Amniotic stem cell (primary cell): ENCODE data around the gene DPP4.

Source experiments
- DNase-seq: peaks from one replicate; lab custom pipeline; 2025; lab: John Stamatoyannopoulos, UW

The DPP4 gene

GRCh38 chr2:162017233-162017632 is 56.8 kb downstream of the DPP4 start:
- DNase-seq = no peak

DNA sequence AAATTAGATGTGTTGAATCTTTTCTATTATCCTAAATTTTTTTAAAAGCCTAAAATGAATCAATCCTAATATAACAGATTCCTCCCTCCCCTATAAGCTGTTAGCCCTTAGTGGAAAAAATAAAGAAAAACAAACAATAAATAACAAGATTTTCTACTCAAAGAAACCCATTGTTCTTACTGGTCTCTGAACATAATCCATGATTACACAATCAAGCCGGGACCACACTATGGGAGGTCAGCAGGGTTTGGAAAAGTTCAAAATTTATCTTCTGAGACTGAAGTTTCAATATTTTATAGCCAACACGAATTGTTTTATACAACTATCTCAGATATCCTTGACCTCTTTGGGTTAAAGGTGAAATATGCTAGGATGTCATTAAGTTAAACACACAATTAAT is 57.9 kb downstream of the DPP4 start:
- DNase-seq = no peak

GRCh38 chr2:162014751-162015150 is 59.3 kb downstream of the DPP4 start:
- DNase-seq = no peak

GRCh38 chr2:162013514-162014475 is 60.2 kb downstream of the DPP4 start:
- DNase-seq = no peak

DNA sequence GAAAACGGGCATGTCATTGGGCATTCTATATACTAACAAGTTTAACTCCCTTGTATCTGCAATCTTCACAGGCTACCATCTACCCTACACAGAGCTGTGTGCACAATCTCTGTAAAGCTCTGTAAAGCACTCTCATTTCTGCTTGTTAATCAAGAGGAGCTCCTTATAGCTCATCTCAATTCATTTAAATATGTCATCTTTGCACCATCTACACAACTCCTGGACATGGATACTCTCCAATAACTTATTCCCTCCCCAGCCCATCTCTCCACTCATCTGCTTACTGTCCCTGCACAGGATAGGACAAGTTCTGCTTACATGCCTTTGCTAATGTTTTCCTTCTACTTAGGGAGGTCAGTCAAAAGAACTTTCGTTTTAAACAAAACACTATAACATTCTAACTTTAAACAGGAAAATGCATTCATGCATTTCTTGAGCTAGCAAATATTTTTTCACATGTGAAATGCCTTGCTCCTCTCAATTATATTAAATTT is 61.4 kb downstream of the DPP4 start:
- DNase-seq = no peak

DNA sequence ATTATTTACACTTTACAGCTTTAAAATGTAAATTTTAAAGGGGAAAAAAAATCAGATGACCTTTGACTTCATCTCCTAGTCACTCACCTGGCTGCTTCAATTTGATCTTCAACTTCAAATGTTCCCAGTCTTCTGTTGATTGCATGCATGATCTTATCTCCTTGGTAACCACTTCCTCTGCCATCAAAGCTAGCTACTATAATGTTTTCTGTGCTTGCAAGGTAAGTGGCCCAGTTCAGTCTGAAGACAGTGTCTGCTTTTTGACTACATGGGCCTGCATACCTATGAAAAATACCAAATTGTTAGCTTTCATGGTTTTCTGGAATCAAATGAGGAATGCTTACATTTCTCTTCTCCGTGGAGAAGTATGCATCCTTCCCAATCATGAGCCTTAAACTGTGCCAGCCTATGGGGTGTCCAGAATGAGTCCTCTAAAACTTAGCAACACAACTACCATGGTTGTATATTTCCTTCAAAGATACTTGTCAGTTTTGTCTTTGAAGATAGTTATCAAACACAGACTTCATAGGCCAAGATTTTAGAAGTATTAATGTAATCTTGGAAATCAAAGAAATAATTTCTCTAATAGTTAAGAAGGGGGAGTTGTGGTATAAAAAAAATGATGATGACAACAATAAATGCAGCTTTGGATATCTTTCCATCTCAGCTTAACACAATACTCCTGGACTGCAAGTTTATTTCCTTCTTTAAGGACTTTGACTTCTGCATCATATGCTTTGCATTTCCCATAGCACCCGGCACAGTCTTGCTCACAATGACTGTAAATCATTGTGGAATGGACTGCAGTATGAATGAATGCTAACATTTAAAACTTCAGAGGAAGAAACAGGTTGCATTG is 62.1 kb downstream of the DPP4 start:
- DNase-seq = no peak

DNA sequence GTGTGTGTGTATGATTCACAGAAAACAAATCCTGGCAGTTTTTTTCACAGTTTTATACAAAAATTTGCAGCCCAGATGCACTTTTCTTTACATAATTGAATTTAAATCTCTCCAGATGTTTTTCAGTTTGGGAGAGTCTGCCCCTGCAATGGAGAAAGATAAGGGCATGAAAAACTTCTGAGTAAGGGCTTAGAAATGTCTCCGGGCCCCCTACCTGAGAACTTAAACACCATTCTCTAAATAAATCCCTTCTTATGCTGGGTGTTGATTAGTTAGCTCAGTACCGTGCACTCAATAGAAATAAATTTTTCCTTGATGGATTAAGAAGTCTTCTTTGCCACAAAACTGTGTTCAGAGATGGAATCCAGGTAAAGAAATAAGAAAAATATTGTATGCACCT is 64.5 kb downstream of the DPP4 start:
- no peak for DNase-seq

GRCh38 chr2:162007447-162008040 is 66.5 kb downstream of the DPP4 start:
- no peak for DNase-seq

- DNase-seq = no peak
These were observed 67.7 kb downstream of the DPP4 start for GRCh38 chr2:162006337-162006736.

- DNase-seq = no peak
These were observed 70.0 kb downstream of the DPP4 start for GRCh38 chr2:162004031-162004430.

DNA sequence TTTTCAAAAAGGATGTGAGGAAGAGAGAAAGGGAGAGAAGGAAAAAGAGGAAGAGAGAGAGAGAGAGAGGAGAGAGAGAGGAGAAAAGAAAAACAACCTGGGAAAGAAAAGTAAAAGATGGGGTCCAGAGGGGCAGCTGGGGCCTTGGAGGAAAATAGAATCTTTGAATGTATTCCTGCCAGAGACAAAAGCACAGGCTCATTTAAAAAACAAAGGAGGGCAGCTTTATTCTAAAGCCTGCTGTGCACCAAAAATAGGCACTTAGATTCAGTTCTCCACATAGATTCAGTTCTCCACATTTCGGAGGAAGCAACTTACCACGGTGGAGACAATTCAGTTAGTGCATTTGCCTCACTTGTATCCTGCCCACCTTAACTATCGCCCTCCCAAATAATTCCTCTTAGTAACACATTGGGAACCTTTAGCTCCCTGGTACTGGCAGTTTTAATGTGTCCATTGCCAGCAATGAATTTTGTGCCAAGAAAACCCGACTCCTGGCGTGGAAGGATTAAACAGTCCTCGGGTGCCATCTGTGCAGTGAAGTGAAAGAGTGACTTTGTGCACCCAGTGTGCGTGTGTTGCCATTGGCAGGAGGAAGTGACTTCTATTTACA is 71.3 kb downstream of the DPP4 start:
- DNase-seq = no peak

DNA sequence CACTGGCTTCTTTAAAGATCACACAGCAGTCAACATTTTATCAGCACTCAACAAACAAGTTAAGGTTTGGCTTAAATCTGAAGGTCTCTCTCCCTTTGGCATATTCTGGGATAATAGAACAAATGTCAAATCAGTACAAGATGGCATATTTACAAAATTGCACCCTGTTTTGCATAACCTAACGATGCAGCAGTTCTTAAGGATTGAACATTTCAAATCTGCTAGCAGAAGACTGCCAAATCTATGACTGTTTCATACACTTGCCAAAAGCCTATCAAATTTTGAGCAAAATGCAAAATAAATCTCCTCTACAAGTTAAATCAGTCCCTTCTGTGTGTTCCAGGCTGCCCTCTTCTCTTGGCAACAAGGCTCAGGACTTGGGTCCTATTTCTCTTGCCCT is 73.6 kb downstream of the DPP4 start:
- no peak for DNase-seq

DNA sequence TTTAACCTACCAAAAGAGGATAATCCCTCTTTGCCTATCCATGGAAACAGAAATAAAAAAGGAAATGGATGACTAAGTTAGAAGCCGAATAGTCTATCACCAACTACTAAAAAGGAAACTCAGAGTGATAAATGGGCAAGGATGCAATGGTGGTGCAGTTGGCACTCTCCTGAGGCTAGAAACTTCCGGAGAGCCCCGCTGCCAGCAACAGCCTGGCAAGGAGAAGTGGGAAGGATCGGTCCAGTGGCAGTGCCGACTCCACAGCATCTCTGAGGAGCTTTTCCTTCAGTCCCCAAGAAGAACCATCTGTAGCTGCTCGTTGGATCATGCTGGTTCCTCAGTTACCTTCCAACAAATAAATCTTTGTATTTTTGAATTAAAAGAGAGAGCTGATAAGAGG is 74.7 kb downstream of the DPP4 start:
- no peak for DNase-seq

- no peak for DNase-seq
These were observed 75.2 kb downstream of the DPP4 start for GRCh38 chr2:161998857-161999256.

- no peak for DNase-seq
These were observed 76.0 kb downstream of the DPP4 start for GRCh38 chr2:161997916-161998471.

GRCh38 chr2:161995553-161996016 is 78.4 kb downstream of the DPP4 start:
- DNase-seq = no peak

DNA sequence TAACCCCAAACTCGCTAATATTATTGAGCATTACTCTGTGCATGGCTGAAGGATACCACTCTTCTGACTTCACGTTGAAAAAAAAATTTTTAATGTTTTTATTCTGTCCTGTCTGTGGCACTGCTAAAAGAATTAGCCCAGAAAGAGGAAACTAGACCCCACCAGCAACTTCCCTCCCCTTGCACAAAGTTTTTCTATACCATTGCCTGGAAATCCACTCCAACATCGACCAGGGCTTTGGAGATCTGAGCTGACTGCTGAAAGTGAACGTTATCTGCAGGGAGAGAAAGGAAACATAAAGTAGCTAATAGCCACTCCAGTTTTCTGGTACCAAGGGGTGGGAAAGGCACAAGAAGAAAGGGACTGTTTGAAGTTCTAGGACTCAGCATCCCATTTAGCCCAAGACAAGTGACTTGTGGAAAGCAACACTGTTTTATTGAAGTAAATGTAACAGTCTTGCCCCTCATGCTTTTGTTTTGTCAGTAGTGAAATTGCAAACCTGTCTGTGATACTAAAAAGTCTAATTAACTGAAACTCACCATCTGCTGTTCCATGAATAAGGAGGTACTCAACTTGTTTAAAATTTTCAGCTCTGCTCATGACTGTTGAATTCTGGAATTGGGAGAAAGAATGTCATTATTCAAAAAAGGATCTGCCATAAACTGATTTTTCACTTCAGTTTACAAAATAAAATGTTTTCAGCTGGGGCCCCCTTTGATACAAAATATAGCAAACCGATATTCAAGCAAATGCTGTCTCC is 79.1 kb downstream of the DPP4 start:
- DNase-seq = no peak

GRCh38 chr2:161992531-161992930 is 81.5 kb downstream of the DPP4 start:
- DNase-seq = no peak

DNA sequence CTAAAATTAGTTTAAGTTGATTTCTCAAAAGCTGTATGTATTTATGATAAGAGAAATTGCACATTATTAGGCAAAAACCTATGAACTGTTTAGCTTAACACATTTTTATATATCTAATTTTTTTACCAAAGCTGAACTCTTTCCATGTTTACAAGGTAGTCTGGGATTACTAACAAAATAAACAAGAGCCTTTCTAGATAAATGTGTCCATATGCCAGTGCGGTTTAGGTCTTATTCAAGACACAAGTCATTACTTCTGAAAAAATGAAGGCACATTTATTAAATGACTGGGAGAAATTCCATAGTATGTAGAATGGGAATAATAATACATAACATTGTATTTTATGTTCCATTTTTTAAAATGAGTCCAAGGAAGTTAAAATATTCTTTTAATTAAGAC is 82.0 kb downstream of the DPP4 start:
- no peak for DNase-seq

DNA sequence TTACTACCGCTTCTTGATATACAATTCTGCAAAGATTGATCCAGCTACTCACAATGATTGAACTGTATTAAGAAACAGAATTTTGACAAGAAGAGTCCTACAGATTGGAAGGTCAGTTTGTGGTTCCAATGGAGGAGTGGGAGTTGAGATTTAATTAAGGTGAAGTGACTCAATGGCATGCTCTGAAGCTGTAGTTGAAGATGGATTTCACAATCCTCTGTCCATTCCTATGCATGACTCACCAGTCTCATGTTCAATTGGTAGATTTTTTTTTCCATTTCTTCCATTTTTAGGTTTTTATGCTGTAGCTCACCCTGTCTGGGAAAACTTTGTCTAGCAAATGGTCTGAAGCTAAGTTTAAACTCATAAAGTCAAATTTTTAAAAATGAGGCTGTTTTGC is 83.3 kb downstream of the DPP4 start:
- DNase-seq = peak; percentile 14

DNA sequence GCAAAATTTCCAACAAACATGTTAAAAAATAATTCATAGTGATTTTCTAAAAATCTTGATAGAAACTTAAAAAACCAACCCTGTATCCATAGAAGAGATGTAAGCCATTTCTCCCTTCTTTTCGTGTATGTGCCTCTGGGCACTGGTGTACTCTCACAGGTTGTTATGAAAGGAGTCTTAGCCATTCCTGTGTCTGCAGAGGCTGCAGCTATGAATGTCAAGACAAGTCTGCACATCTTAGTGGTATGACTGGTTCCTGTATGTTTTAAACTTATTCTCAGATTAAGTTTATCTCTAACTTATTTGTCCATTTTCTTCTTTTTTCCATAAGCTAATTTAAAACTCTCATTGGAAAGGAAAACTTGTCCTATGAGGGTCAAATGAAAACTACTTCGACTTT is 84.0 kb downstream of the DPP4 start:
- no peak for DNase-seq
